Cardiac muscle cell (in vitro differentiated cells and primary cell): ENCODE results near the gene PPM1J. TPM values are rescaled to one million over a fixed set of nuclear protein-coding genes. Genes with fewer than 3 reads are reported as not detected.

ENCODE experiments used
- DNase-seq, 2 donors: peaks; one replicate each; pipeline versions ENCODE4 v3.0.0 to v3.0.0-alpha.2; 2010 to 2017; ENCODE audit warnings: low read depth in 1 of 2, low spot score in 1 of 2
- H3K27ac ChIP-seq: fragments of 200-600 bp; sonication (generic); 2 replicates; pipeline ENCODE4 v1.5.1; 2016
- H3K27me3 ChIP-seq: fragments of 200-600 bp; sonication (generic); 2 replicates; pipeline ENCODE4 v1.6.0; 2016; ENCODE audit warnings: control low read depth
- H3K36me3 ChIP-seq: fragments of 200-600 bp; sonication (generic); 2 replicates; pipeline ENCODE4 v1.5.1; 2016; ENCODE audit warnings: control low read depth
- H3K4me1 ChIP-seq: fragments of 200-600 bp; sonication (generic); 2 replicates; pipeline ENCODE4 v1.8.1; 2017; ENCODE audit warnings: low read depth, mild to moderate bottlenecking, mixed run types
- H3K4me3 ChIP-seq: fragments of 200-600 bp; sonication (generic); 2 replicates; pipeline ENCODE4 v1.5.1; 2016; ENCODE audit warnings: mild to moderate bottlenecking
- H3K9me3 ChIP-seq: fragments of 200-600 bp; sonication (generic); 2 replicates; pipeline ENCODE4 v1.5.1; 2017; ENCODE audit warnings: low read depth, mild to moderate bottlenecking, control low read depth
- polyA plus RNA-seq: library from polyadenylated mRNA; unstranded; fragments of >200 nt; fragmentation: Nextera tagmentation; extraction: Ambion mirVana; gene quantifications from 2 replicates; pipeline ENCODE4 v1.2.1, GENCODE V29; 2016
- total RNA-seq: library from RNA; depleted of rRNA; stranded (reverse); fragments of >200 nt; gene quantifications from 2 replicates; pipeline ENCODE4 v1.2.3, GENCODE V29; 2016
- TF ChIP-seq, protein P1 (sequence below): IDR thresholded peaks from 2 replicates; pipeline ENCODE4 v1.5.1; 2012; ENCODE audit warnings: low read depth, mild to moderate bottlenecking, low read length

The PPM1J gene
- total and polyA plus RNA-seq, 2 experiments from 2014 or later = 20.1 to 21.9 TPM

DNA sequence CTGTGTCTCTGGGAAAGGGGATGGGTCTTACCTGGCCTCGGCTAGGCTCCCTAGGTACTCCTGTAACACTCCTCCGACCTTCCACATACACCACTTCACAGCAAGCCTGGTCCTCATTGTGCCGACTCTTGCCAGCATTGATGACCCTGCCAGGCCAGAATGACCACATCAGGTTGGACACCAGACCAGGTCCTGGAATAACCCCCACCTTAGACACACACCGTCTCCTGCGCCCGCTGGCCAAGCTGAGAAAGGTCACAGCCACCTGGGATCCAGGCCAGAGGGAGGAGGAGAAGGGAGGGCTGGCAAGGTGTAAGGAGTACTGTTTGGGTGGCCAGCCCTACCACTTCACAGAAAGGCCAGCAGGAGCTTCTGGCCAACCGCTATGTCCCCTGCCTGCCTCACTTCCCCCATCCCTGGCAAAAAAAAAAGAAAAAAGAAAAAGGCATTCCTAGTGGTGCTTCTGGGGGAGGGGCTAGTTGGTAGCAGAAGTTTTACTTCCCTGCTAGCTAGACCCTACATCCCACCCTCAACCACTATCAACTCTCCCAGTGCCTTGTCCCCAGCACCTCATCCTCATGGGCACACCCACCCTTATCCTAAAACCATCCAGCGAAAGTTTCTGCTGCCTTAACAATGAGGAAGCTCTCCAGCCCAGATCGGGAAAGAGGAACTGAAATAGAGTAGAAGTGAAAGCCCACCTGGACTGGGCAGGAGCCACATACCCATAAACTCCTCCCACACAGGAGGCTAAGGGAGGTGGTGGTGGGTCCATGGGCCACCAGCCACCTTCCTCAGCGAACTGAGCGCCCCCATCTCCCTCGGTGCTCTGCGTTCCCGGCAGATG is 1.4 kb downstream of the PPM1J start:
- Histone ChIP-seq H3K4me3 (peak overlapping the region; percentile 44), H3K27me3 (no peaks in the 10 kb centered on the region), H3K36me3 (no peaks in the 10 kb centered on the region), H3K4me1 (no peaks in the 10 kb centered on the region), H3K9me3 (no peaks in the 10 kb centered on the region), H3K27ac (no peak overlapping the region)
- TF ChIP-seq, protein P1, sequence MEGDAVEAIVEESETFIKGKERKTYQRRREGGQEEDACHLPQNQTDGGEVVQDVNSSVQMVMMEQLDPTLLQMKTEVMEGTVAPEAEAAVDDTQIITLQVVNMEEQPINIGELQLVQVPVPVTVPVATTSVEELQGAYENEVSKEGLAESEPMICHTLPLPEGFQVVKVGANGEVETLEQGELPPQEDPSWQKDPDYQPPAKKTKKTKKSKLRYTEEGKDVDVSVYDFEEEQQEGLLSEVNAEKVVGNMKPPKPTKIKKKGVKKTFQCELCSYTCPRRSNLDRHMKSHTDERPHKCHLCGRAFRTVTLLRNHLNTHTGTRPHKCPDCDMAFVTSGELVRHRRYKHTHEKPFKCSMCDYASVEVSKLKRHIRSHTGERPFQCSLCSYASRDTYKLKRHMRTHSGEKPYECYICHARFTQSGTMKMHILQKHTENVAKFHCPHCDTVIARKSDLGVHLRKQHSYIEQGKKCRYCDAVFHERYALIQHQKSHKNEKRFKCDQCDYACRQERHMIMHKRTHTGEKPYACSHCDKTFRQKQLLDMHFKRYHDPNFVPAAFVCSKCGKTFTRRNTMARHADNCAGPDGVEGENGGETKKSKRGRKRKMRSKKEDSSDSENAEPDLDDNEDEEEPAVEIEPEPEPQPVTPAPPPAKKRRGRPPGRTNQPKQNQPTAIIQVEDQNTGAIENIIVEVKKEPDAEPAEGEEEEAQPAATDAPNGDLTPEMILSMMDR = no peak
- no peak for DNase-seq

DNA sequence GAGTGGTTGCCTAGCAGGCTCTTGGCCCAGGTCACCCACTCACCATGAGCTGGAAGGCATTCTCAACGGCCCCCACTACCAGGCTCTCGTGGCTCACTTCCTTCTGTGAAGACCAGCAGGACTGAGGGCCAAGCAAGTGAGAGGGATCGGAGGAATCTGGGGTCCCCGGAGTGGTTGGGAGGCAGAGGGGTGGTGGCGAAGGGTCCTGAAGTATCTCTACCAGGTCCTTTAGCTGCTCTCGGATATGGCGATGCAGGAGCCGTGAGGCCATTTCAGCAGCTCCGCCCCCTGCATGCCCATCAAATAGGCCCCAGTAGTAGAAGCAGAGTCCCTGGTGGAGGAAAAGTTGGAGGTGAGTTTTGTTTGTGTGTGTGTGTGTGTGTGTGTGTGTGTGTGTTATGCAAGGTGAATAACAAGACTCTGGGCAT is 2.4 kb downstream of the PPM1J start:
- TF ChIP-seq, protein P1 = no peak
- Histone ChIP-seq H3K9me3 (no peaks in the 10 kb centered on the region), H3K36me3 (no peaks in the 10 kb centered on the region), H3K4me3 (no peak overlapping the region), H3K4me1 (no peaks in the 10 kb centered on the region), H3K27ac (no peak overlapping the region), H3K27me3 (no peaks in the 10 kb centered on the region)
- no peak for DNase-seq

GRCh38 chr1:112712191-112712590 is 2.9 kb downstream of the PPM1J start:
- TF ChIP-seq, protein P1 = no peak
- Histone ChIP-seq H3K4me3 (no peak overlapping the region), H3K9me3 (no peaks in the 10 kb centered on the region), H3K4me1 (no peaks in the 10 kb centered on the region), H3K36me3 (no peaks in the 10 kb centered on the region), H3K27ac (no peak overlapping the region), H3K27me3 (no peaks in the 10 kb centered on the region)
- no peak for DNase-seq

DNA sequence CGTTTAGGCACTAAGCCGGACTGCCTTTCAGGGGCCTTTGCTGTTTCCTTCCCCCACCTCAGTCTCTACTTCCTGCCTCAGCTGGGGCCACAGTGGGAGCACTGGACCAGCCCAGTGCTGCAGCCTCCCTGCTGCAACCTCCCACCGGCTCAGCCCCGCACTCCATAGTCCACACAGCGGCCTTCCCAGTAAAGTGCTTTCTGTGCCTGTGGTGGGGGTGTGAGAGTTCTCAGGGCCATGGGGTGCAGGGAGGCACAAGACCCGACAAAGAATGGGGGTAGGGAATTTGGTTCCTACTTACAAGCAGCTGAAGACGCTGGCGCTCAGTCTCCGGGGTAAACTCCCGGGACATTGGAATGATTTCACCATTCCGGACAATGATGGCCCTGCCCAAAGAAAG is 3.5 kb downstream of the PPM1J start:
- no peak for DNase-seq
- TF ChIP-seq, protein P1 = no peak
- Histone ChIP-seq H3K4me1 (no peaks in the 10 kb centered on the region), H3K27ac (no peak overlapping the region), H3K9me3 (no peaks in the 10 kb centered on the region), H3K27me3 (no peaks in the 10 kb centered on the region), H3K4me3 (no peak overlapping the region), H3K36me3 (no peaks in the 10 kb centered on the region)

- H3K27me3 ChIP-seq = no peaks in the 10 kb centered on the region
- no peak for DNase-seq
- H3K9me3 ChIP-seq = no peaks in the 10 kb centered on the region
- H3K4me3 ChIP-seq = no peak overlapping the region
- H3K4me1 ChIP-seq = peaks cover under 1% of the 10 kb centered on the region
- H3K36me3 ChIP-seq = no peaks in the 10 kb centered on the region
- no peak overlapping the region for H3K27ac ChIP-seq
- TF ChIP-seq, protein P1 = no peak
These were observed 4.1 kb downstream of the PPM1J start for GRCh38 chr1:112711041-112711440.
